Measurements from ENCODE around the gene NUFIP2.
A peak's percentile ranks its signal among the peaks of the same experiment; 100 is the strongest.
"Not testable (repeated sequence)": the region's sequence is repeated elsewhere in the genome, so short reads cannot be mapped to it uniquely, and the experiment has no call there.

The NUFIP2 gene

DNA sequence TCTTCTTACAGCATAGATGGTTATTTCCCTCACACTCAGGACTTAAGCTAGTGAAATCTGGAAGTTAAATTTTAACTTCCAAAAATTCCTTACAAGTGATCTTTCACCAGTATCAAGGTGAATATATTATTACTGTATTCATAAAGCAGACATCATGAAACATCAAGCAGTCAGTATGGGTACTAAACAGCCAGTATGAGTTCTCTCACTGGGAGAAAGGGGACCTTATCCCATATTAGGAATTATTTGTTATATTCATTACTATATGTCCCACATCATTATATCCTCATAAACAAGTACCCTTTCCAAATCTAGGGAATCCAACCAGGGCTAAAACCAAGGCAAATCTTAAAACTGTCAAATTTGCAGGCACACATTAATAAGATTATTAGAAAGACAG is 15.3 kb downstream of the NUFIP2 start:
- no peak overlapping the region for H3K9ac ChIP-seq (ENCODE audit: low read length)
- DNase-seq, result no peak
- no peak overlapping the region for H3K4me2 ChIP-seq (ENCODE audit: low read length)
- no peak overlapping the region for H3K4me3 ChIP-seq (ENCODE audit: low read length)
- peaks cover 90% of the 10 kb centered on the region for H3K79me2 ChIP-seq (ENCODE audit: control insufficient read depth, insufficient read depth, low read length)
- H4K8ac ChIP-seq (ENCODE audit: low read depth, low read length), result no peak overlapping the region
- H3K4me1 ChIP-seq (ENCODE audit: control insufficient read depth, low read depth, low read length), result no peaks in the 10 kb centered on the region
- H2BK15ac ChIP-seq (replicated peaks; ENCODE audit: low read depth), result no peak overlapping the region
- no peaks in the 10 kb centered on the region for H3K27me3 ChIP-seq (ENCODE audit: insufficient read depth, low read length, poor library complexity)
- H3K18ac ChIP-seq (ENCODE audit: low read length), result no peak overlapping the region
- H3K27ac ChIP-seq (ENCODE audit: low read depth, low read length), result no peak overlapping the region
- peaks cover 2% of the 10 kb centered on the region for H3K36me3 ChIP-seq (ENCODE audit: control insufficient read depth, insufficient read depth, low read length)
- H2BK5ac ChIP-seq (ENCODE audit: low read length), result no peak overlapping the region
- H2AK5ac ChIP-seq (ENCODE audit: low read length), result no peak overlapping the region
- H3K79me1 ChIP-seq (ENCODE audit: low read length), result peaks cover 5% of the 10 kb centered on the region
- H2BK120ac ChIP-seq (ENCODE audit: low read depth, low read length), result no peak overlapping the region
- H4K5ac ChIP-seq (ENCODE audit: low read length), result no peak overlapping the region
- no peak overlapping the region for H3K23ac ChIP-seq (ENCODE audit: low read length)
- H3K56ac ChIP-seq (ENCODE audit: low read length), result no peak overlapping the region
- no peak overlapping the region for H3K4ac ChIP-seq (ENCODE audit: low read depth, low read length)

DNA sequence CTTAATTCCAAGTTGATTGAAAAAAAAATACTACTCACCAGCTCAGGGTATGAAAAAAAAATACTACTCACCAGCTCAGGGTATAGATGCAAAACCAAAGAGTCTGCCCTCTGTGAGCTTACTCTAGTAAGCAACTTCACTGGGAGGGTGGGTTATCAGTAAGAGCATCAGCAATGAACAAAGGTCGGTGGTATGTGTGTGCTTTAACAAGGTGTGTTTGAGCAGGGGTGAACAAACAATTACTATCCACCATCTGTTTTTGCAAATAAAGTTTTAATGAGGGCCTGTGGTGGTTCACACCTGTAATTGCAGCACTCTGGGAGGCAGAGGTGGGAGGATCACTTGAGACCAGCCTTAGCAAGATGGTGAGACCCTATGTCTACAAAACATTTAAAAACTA is 20.0 kb downstream of the NUFIP2 start:
- H3K18ac ChIP-seq (ENCODE audit: low read length), result no peak overlapping the region
- H3K79me2 ChIP-seq (ENCODE audit: control insufficient read depth, insufficient read depth, low read length), result peaks cover 70% of the 10 kb centered on the region
- no peaks in the 10 kb centered on the region for H3K27me3 ChIP-seq (ENCODE audit: insufficient read depth, low read length, poor library complexity)
- WGBS (ENCODE audit: extremely low coverage, insufficient coverage, low lambda C conversion rate), result no CpG with 5 or more reads among the region's 1 CpG
- H3K4me2 ChIP-seq (ENCODE audit: low read length), result no peak overlapping the region
- no peak overlapping the region for H4K8ac ChIP-seq (ENCODE audit: low read depth, low read length)
- H3K56ac ChIP-seq (ENCODE audit: low read length), result no peak overlapping the region
- DNase-seq, result peak; percentile 37
- H3K4me3 ChIP-seq (ENCODE audit: low read length), result no peak overlapping the region
- H2BK5ac ChIP-seq (ENCODE audit: low read length), result no peak overlapping the region
- H3K4ac ChIP-seq (ENCODE audit: low read depth, low read length), result no peak overlapping the region
- no peak overlapping the region for H3K9ac ChIP-seq (ENCODE audit: low read length)
- H4K5ac ChIP-seq (ENCODE audit: low read length), result no peak overlapping the region
- H3K4me1 ChIP-seq (ENCODE audit: control insufficient read depth, low read depth, low read length), result no peaks in the 10 kb centered on the region
- peaks cover 5% of the 10 kb centered on the region for H3K79me1 ChIP-seq (ENCODE audit: low read length)
- no peak overlapping the region for H2AK5ac ChIP-seq (ENCODE audit: low read length)
- H3K23ac ChIP-seq (ENCODE audit: low read length), result no peak overlapping the region
- no peak overlapping the region for H3K27ac ChIP-seq (ENCODE audit: low read depth, low read length)
- H2BK15ac ChIP-seq (replicated peaks; ENCODE audit: low read depth), result no peak overlapping the region
- peaks cover 2% of the 10 kb centered on the region for H3K36me3 ChIP-seq (ENCODE audit: control insufficient read depth, insufficient read depth, low read length)
- H2BK120ac ChIP-seq (ENCODE audit: low read depth, low read length), result no peak overlapping the region

DNA sequence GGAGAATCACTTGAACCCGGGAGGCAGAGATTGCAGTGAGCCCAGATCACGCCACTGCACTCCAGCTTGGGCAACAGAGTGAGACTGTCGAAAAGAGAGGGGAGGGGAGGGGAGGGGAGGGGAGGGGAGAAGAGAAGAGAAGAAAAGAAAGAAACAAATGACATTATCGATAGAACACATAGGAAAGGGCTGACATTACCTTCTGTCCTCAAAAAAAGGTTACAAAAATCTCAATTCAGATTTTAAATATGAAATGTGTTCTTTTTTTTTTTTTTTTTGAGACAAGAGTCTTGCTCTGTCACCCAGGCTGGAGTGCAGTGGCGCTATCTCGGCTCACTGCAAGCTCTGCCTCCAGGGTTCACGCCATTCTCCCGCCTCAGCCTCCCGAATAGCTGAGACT is 22.0 kb downstream of the NUFIP2 start:
- not testable (repeated sequence) for H3K4ac ChIP-seq (ENCODE audit: low read depth, low read length); H3K56ac ChIP-seq (ENCODE audit: low read length); H3K36me3 ChIP-seq (ENCODE audit: control insufficient read depth, insufficient read depth, low read length); H2BK15ac ChIP-seq (replicated peaks; ENCODE audit: low read depth); H3K23ac ChIP-seq (ENCODE audit: low read length); H3K4me3 ChIP-seq (ENCODE audit: low read length); H3K9ac ChIP-seq (ENCODE audit: low read length); H3K4me2 ChIP-seq (ENCODE audit: low read length); DNase-seq; H3K79me1 ChIP-seq (ENCODE audit: low read length); H2BK120ac ChIP-seq (ENCODE audit: low read depth, low read length); H2AK5ac ChIP-seq (ENCODE audit: low read length); H3K18ac ChIP-seq (ENCODE audit: low read length); H4K5ac ChIP-seq (ENCODE audit: low read length); H3K4me1 ChIP-seq (ENCODE audit: control insufficient read depth, low read depth, low read length); H2BK5ac ChIP-seq (ENCODE audit: low read length); H3K27ac ChIP-seq (ENCODE audit: low read depth, low read length); H3K27me3 ChIP-seq (ENCODE audit: insufficient read depth, low read length, poor library complexity); H4K8ac ChIP-seq (ENCODE audit: low read depth, low read length)
- no CpG with 5 or more reads among the region's 9 CpGs for WGBS (ENCODE audit: extremely low coverage, insufficient coverage, low lambda C conversion rate)
- H3K79me2 ChIP-seq (ENCODE audit: control insufficient read depth, insufficient read depth, low read length), result peaks cover 56% of the 10 kb centered on the region

DNA sequence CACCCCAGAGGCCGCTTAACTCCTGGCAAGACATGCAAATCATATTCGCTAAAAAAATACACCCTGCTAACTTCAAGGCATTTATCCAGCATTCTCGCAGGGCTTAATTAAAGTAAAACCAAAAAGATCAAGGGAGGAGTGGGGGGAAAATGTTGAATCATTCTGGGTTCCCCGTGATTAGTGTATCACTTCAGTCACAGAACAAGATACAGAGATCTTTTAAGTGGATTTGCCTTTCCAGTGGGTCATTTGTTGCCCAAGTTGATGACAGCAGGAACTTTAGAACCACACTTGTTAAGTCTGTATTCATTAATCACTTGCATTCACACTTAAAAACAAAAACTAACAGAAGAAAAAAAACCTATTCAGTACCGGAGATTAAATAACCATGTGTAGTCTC is 30.0 kb downstream of the NUFIP2 start:
- Histone ChIP-seq H3K79me2 (ENCODE audit: control insufficient read depth, insufficient read depth, low read length) (peaks cover 6% of the 10 kb centered on the region), H3K4me3 (ENCODE audit: low read length) (no peak overlapping the region), H3K4ac (ENCODE audit: low read depth, low read length) (no peak overlapping the region), H3K56ac (ENCODE audit: low read length) (no peak overlapping the region), H2BK5ac (ENCODE audit: low read length) (no peak overlapping the region), H3K27ac (ENCODE audit: low read depth, low read length) (no peak overlapping the region), H3K23ac (ENCODE audit: low read length) (no peak overlapping the region), H2AK5ac (ENCODE audit: low read length) (no peak overlapping the region), H3K9ac (ENCODE audit: low read length) (no peak overlapping the region), H3K4me1 (ENCODE audit: control insufficient read depth, low read depth, low read length) (no peaks in the 10 kb centered on the region), H4K5ac (ENCODE audit: low read length) (no peak overlapping the region), H3K4me2 (ENCODE audit: low read length) (no peak overlapping the region), H3K36me3 (ENCODE audit: control insufficient read depth, insufficient read depth, low read length) (peaks cover 6% of the 10 kb centered on the region), H3K79me1 (ENCODE audit: low read length) (peaks cover 4% of the 10 kb centered on the region), H4K8ac (ENCODE audit: low read depth, low read length) (no peak overlapping the region), H2BK15ac (replicated peaks; ENCODE audit: low read depth) (no peak overlapping the region), H3K27me3 (ENCODE audit: insufficient read depth, low read length, poor library complexity) (no peaks in the 10 kb centered on the region), H2BK120ac (ENCODE audit: low read depth, low read length) (no peak overlapping the region), H3K18ac (ENCODE audit: low read length) (no peak overlapping the region)
- no CpG with 5 or more reads among the region's 5 CpGs for whole genome bisulfite sequencing (ENCODE audit: extremely low coverage, insufficient coverage, low lambda C conversion rate)
- no peak for DNase-seq

DNA sequence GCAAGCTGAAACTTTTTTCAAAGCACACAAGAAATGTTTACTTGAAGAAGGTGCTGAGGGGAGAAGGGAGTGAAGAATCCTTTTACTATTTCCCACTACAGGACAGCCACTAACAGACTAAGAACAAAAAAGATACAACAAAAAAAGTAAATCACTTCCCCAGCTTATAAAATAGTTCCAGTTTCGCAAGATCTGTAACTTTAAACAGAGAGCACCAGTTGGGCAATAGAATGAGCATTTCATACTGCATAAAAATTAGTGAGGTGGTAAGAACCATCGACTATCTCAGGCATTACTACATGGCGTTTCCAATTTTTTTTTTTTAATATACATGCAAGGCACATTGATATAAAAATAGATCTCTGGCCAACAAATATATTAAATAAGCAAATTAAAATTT is 36.2 kb downstream of the NUFIP2 start:
- H3K4me2 ChIP-seq (ENCODE audit: low read length), result no peak overlapping the region
- no peak overlapping the region for H3K23ac ChIP-seq (ENCODE audit: low read length)
- no peak overlapping the region for H2BK15ac ChIP-seq (replicated peaks; ENCODE audit: low read depth)
- no peak overlapping the region for H2BK5ac ChIP-seq (ENCODE audit: low read length)
- no peak overlapping the region for H3K56ac ChIP-seq (ENCODE audit: low read length)
- no peak overlapping the region for H3K9ac ChIP-seq (ENCODE audit: low read length)
- no peak overlapping the region for H2BK120ac ChIP-seq (ENCODE audit: low read depth, low read length)
- H4K8ac ChIP-seq (ENCODE audit: low read depth, low read length), result no peak overlapping the region
- H3K36me3 ChIP-seq (ENCODE audit: control insufficient read depth, insufficient read depth, low read length), result no peaks in the 10 kb centered on the region
- no CpG with 5 or more reads among the region's 3 CpGs for WGBS (ENCODE audit: extremely low coverage, insufficient coverage, low lambda C conversion rate)
- no peak overlapping the region for H3K4me3 ChIP-seq (ENCODE audit: low read length)
- no peak for DNase-seq
- no peak overlapping the region for H3K18ac ChIP-seq (ENCODE audit: low read length)
- H3K4ac ChIP-seq (ENCODE audit: low read depth, low read length), result no peak overlapping the region
- no peaks in the 10 kb centered on the region for H3K79me2 ChIP-seq (ENCODE audit: control insufficient read depth, insufficient read depth, low read length)
- no peak overlapping the region for H3K27ac ChIP-seq (ENCODE audit: low read depth, low read length)
- H3K4me1 ChIP-seq (ENCODE audit: control insufficient read depth, low read depth, low read length), result no peaks in the 10 kb centered on the region
- H4K5ac ChIP-seq (ENCODE audit: low read length), result no peak overlapping the region
- H3K79me1 ChIP-seq (ENCODE audit: low read length), result peaks cover 3% of the 10 kb centered on the region
- no peak overlapping the region for H2AK5ac ChIP-seq (ENCODE audit: low read length)
- no peaks in the 10 kb centered on the region for H3K27me3 ChIP-seq (ENCODE audit: insufficient read depth, low read length, poor library complexity)

DNA sequence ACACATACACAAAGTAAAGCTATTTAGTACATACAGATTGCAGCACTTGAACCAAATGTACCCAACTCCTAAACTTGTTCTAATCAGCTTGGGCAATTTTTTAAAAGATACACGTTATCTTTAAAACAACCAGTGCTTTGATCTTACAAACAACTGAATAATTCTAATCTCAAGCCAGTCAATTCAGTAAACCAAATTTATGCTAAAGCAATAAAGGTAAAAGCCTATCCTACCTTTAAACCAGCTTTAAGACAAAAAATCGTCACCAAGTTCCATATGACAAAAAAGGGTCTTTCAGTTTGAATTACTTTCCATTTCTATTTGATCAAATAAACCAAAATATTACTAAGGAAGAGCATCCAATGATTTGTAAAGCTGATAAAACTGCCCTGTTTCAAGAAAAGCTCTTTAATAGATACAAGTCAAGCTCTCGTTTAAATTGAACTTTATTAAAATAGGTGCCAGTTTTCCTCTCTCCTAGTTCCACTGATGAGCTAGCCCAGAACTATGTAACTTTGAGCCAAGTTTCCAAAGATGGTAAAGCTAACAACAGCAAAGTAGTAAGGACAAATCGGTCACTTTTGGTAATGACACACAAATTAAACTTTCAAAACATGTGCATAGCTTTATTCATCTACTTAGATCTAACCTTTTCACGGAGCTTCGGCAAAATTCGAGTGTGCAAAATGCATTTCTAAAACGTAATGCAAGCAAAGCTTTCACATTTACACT is 37.0 kb downstream of the NUFIP2 start:
- H3K36me3 ChIP-seq (ENCODE audit: control insufficient read depth, insufficient read depth, low read length), result no peaks in the 10 kb centered on the region
- H4K8ac ChIP-seq (ENCODE audit: low read depth, low read length), result no peak overlapping the region
- no peak overlapping the region for H2BK120ac ChIP-seq (ENCODE audit: low read depth, low read length)
- H3K23ac ChIP-seq (ENCODE audit: low read length), result no peak overlapping the region
- no peak overlapping the region for H3K56ac ChIP-seq (ENCODE audit: low read length)
- H3K4me3 ChIP-seq (ENCODE audit: low read length), result no peak overlapping the region
- no peak overlapping the region for H3K18ac ChIP-seq (ENCODE audit: low read length)
- no peaks in the 10 kb centered on the region for H3K4me1 ChIP-seq (ENCODE audit: control insufficient read depth, low read depth, low read length)
- peaks cover 1% of the 10 kb centered on the region for H3K79me1 ChIP-seq (ENCODE audit: low read length)
- H2BK15ac ChIP-seq (replicated peaks; ENCODE audit: low read depth), result no peak overlapping the region
- no peak overlapping the region for H2AK5ac ChIP-seq (ENCODE audit: low read length)
- no peak overlapping the region for H3K4me2 ChIP-seq (ENCODE audit: low read length)
- no peak overlapping the region for H4K5ac ChIP-seq (ENCODE audit: low read length)
- H2BK5ac ChIP-seq (ENCODE audit: low read length), result no peak overlapping the region
- DNase-seq, result no peak
- no peak overlapping the region for H3K9ac ChIP-seq (ENCODE audit: low read length)
- H3K4ac ChIP-seq (ENCODE audit: low read depth, low read length), result no peak overlapping the region
- WGBS (ENCODE audit: extremely low coverage, insufficient coverage, low lambda C conversion rate), result no CpG with 5 or more reads among the region's 8 CpGs
- H3K79me2 ChIP-seq (ENCODE audit: control insufficient read depth, insufficient read depth, low read length), result no peaks in the 10 kb centered on the region
- no peaks in the 10 kb centered on the region for H3K27me3 ChIP-seq (ENCODE audit: insufficient read depth, low read length, poor library complexity)
- H3K27ac ChIP-seq (ENCODE audit: low read depth, low read length), result no peak overlapping the region

All from mesendoderm (in vitro differentiated cells).